ENCODE results near the gene VASN. TPM values are rescaled to one million over a fixed set of nuclear protein-coding genes. Genes with fewer than 3 reads are reported as not detected.

Gene VASN
- total and polyA plus RNA-seq, 9 of the 15 experiments (the other 6 are each of a cell fraction or from before 2014, with no cell fraction given) = 0.01 to 2.5 (median 0.41) TPM; not detected in 1

DNA sequence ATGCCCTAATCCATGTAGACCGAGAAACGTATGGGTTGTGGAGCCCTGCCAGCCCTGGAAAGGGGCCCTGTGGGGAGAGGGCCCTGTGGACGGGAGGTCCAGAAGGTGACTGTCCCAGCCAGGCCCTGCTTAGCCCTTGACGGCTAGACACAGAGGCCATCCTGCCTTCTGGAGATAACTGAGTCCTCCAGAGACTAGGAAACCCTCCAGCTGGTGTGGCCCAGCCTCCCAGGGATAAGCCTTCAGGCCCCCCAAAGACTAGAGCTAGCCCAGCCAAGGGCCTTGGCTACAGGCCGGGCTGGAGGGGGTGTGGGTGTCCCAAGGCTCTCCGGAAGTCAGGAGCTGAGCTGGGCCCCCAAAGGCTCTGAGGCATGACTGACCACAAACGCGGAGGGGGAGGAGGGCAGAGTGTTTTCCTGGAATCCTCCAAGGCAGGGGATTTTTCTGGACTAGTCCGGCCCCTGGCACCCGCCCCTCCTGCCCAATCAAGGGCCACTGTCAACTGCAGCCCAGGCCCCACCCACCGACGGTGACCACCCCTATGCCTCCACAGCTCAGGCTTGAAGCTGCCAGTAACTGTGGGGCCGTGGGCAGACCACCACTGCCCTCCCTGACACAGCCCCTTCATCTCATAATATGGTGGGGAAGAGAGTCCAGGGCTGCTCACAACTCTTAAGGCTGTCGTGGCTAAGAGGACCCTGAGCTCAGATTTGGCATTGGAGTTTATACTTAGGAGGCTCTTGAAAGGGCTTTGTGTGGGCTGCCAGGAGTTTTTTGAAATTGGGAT, 885 bp upstream of the VASN start (continued):
- TF ChIP-seq ZFPM2 (CRISPR knock-in tag; IDR thresholded peaks at IDR 0.05) = no peak
- TF ChIP-seq SOX6 (IDR thresholded peaks at IDR 0.05) = peak; percentile 27; the same call in 1 of the 2 replicates
- TF ChIP-seq ZNF212 (CRISPR knock-in tag; IDR thresholded peaks at IDR 0.05) = no peak
- TF ChIP-seq, protein P1, sequence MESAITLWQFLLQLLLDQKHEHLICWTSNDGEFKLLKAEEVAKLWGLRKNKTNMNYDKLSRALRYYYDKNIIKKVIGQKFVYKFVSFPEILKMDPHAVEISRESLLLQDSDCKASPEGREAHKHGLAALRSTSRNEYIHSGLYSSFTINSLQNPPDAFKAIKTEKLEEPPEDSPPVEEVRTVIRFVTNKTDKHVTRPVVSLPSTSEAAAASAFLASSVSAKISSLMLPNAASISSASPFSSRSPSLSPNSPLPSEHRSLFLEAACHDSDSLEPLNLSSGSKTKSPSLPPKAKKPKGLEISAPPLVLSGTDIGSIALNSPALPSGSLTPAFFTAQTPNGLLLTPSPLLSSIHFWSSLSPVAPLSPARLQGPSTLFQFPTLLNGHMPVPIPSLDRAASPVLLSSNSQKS (CRISPR knock-in tag; IDR thresholded peaks at IDR 0.05) = no peak
- TF ChIP-seq, protein P2, sequence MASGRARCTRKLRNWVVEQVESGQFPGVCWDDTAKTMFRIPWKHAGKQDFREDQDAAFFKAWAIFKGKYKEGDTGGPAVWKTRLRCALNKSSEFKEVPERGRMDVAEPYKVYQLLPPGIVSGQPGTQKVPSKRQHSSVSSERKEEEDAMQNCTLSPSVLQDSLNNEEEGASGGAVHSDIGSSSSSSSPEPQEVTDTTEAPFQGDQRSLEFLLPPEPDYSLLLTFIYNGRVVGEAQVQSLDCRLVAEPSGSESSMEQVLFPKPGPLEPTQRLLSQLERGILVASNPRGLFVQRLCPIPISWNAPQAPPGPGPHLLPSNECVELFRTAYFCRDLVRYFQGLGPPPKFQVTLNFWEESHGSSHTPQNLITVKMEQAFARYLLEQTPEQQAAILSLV (tag; IDR thresholded peaks at IDR 0.05) = no peak
- TF ChIP-seq, protein P3, sequence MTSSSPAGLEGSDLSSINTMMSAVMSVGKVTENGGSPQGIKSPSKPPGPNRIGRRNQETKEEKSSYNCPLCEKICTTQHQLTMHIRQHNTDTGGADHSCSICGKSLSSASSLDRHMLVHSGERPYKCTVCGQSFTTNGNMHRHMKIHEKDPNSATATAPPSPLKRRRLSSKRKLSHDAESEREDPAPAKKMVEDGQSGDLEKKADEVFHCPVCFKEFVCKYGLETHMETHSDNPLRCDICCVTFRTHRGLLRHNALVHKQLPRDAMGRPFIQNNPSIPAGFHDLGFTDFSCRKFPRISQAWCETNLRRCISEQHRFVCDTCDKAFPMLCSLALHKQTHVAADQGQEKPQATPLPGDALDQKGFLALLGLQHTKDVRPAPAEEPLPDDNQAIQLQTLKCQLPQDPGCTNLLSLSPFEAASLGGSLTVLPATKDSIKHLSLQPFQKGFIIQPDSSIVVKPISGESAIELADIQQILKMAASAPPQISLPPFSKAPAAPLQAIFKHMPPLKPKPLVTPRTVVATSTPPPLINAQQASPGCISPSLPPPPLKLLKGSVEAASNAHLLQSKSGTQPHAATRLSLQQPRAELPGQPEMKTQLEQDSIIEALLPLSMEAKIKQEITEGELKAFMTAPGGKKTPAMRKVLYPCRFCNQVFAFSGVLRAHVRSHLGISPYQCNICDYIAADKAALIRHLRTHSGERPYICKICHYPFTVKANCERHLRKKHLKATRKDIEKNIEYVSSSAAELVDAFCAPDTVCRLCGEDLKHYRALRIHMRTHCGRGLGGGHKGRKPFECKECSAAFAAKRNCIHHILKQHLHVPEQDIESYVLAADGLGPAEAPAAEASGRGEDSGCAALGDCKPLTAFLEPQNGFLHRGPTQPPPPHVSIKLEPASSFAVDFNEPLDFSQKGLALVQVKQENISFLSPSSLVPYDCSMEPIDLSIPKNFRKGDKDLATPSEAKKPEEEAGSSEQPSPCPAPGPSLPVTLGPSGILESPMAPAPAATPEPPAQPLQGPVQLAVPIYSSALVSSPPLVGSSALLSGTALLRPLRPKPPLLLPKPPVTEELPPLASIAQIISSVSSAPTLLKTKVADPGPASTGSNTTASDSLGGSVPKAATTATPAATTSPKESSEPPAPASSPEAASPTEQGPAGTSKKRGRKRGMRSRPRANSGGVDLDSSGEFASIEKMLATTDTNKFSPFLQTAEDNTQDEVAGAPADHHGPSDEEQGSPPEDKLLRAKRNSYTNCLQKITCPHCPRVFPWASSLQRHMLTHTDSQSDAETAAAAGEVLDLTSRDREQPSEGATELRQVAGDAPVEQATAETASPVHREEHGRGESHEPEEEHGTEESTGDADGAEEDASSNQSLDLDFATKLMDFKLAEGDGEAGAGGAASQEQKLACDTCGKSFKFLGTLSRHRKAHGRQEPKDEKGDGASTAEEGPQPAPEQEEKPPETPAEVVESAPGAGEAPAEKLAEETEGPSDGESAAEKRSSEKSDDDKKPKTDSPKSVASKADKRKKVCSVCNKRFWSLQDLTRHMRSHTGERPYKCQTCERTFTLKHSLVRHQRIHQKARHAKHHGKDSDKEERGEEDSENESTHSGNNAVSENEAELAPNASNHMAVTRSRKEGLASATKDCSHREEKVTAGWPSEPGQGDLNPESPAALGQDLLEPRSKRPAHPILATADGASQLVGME (CRISPR knock-in tag; IDR thresholded peaks at IDR 0.05) = no peak
- no peak for TF ChIP-seq ZZZ3 (IDR thresholded peaks at IDR 0.05)
- TF ChIP-seq, protein P4, sequence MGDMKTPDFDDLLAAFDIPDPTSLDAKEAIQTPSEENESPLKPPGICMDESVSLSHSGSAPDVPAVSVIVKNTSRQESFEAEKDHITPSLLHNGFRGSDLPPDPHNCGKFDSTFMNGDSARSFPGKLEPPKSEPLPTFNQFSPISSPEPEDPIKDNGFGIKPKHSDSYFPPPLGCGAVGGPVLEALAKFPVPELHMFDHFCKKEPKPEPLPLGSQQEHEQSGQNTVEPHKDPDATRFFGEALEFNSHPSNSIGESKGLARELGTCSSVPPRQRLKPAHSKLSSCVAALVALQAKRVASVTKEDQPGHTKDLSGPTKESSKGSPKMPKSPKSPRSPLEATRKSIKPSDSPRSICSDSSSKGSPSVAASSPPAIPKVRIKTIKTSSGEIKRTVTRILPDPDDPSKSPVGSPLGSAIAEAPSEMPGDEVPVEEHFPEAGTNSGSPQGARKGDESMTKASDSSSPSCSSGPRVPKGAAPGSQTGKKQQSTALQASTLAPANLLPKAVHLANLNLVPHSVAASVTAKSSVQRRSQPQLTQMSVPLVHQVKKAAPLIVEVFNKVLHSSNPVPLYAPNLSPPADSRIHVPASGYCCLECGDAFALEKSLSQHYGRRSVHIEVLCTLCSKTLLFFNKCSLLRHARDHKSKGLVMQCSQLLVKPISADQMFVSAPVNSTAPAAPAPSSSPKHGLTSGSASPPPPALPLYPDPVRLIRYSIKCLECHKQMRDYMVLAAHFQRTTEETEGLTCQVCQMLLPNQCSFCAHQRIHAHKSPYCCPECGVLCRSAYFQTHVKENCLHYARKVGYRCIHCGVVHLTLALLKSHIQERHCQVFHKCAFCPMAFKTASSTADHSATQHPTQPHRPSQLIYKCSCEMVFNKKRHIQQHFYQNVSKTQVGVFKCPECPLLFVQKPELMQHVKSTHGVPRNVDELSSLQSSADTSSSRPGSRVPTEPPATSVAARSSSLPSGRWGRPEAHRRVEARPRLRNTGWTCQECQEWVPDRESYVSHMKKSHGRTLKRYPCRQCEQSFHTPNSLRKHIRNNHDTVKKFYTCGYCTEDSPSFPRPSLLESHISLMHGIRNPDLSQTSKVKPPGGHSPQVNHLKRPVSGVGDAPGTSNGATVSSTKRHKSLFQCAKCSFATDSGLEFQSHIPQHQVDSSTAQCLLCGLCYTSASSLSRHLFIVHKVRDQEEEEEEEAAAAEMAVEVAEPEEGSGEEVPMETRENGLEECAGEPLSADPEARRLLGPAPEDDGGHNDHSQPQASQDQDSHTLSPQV (IDR thresholded peaks at IDR 0.05) = peak; percentile 34; the same call in 1 of the 2 replicates
- TF ChIP-seq SAFB (IDR thresholded peaks at IDR 0.05; ENCODE audit: borderline replicate concordance, low read depth, low read length) = no peak
- no peak for TF ChIP-seq NCOA1 (IDR thresholded peaks at IDR 0.05; ENCODE audit: low read depth)
- TF ChIP-seq GABPB2 (CRISPR knock-in tag; conservative IDR thresholded peaks at IDR 0.05) = no peak
- no peak for TF ChIP-seq SP1 (CRISPR knock-in tag; IDR thresholded peaks at IDR 0.05)
- peak; percentile 91 for TF ChIP-seq ETV5 (CRISPR knock-in tag; IDR thresholded peaks at IDR 0.05; ENCODE audit: low read depth)
- TF ChIP-seq, protein P5, sequence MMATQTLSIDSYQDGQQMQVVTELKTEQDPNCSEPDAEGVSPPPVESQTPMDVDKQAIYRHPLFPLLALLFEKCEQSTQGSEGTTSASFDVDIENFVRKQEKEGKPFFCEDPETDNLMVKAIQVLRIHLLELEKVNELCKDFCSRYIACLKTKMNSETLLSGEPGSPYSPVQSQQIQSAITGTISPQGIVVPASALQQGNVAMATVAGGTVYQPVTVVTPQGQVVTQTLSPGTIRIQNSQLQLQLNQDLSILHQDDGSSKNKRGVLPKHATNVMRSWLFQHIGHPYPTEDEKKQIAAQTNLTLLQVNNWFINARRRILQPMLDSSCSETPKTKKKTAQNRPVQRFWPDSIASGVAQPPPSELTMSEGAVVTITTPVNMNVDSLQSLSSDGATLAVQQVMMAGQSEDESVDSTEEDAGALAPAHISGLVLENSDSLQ (IDR thresholded peaks at IDR 0.05) = no peak
- peak; percentile 55 for TF ChIP-seq CBFA2T3 (IDR thresholded peaks at IDR 0.05)

Measured in K562 (cell line).